Activated CD8-positive, alpha-beta memory T cell treated with anti-CD3 and anti-CD28 coated beads for 24 hours (primary cell): Measurements from ENCODE around the gene CARD11.
A peak's percentile ranks its signal among the peaks of the same experiment; 100 is the strongest.

Source experiments
- DNase-seq: peaks from one replicate; pipeline ENCODE4 v3.0.0-alpha.2; 2020

The CARD11 gene

GRCh38 chr7:2937701-2938513 is 105.8 kb downstream of the CARD11 start:
- peak; percentile 50 for DNase-seq

- DNase-seq = no peak
Observed at GRCh38 chr7:2936891-2937580, 106.6 kb downstream of the CARD11 start.

- no peak for DNase-seq
Observed at GRCh38 chr7:2936301-2936700, 107.4 kb downstream of the CARD11 start.

GRCh38 chr7:2934984-2935740 is 108.5 kb downstream of the CARD11 start:
- DNase-seq = no peak

- DNase-seq = no peak
Observed at GRCh38 chr7:2934211-2934731, 109.4 kb downstream of the CARD11 start.

- DNase-seq = no peak
Observed at GRCh38 chr7:2932402-2933251, 111.0 kb downstream of the CARD11 start.

- no peak for DNase-seq
Observed at GRCh38 chr7:2931034-2931415, 112.6 kb downstream of the CARD11 start.

GRCh38 chr7:2930310-2931033 is 113.2 kb downstream of the CARD11 start:
- DNase-seq = no peak

GRCh38 chr7:2929321-2930201 is 114.1 kb downstream of the CARD11 start:
- no peak for DNase-seq

GRCh38 chr7:2928613-2929311 is 114.9 kb downstream of the CARD11 start:
- no peak for DNase-seq

GRCh38 chr7:2928256-2928612 is 115.4 kb downstream of the CARD11 start:
- no peak for DNase-seq

GRCh38 chr7:2927592-2927991 is 116.1 kb downstream of the CARD11 start:
- DNase-seq = no peak

GRCh38 chr7:2926896-2927405 is 116.7 kb downstream of the CARD11 start:
- no peak for DNase-seq

- DNase-seq = no peak
Observed at GRCh38 chr7:2926120-2926895, 117.4 kb downstream of the CARD11 start.

GRCh38 chr7:2924866-2925840 is 118.5 kb downstream of the CARD11 start:
- DNase-seq = no peak

- no peak for DNase-seq
Observed at GRCh38 chr7:2923886-2924574, 119.6 kb downstream of the CARD11 start.

- DNase-seq = no peak
Observed at GRCh38 chr7:2923291-2923781, 120.3 kb downstream of the CARD11 start.
